Activated CD4-positive, alpha-beta T cell treated with anti-CD3 and anti-CD28 coated beads, Interleukin-2, amount 10 ng/mL, durations not matched to agents 7 days and 5 days (primary cell): ENCODE measurements around the gene RNF224. TPM values are rescaled to one million over a fixed set of nuclear protein-coding genes. Genes with fewer than 3 reads are reported as not detected.

Experiments used
- CTCF ChIA-PET: fragments of 350-600 bp; sonication (Branson Sonifier 250); formaldehyde crosslinking; loops from one replicate; lab custom pipeline; 2021; ENCODE audit warnings: antibody characterized with exemption; lab: Charles Lee
- POLR2A ChIA-PET: fragments of 350-600 bp; sonication (Branson Sonifier 250); formaldehyde crosslinking; loops from one replicate; lab custom pipeline; 2021; ENCODE audit warnings: antibody characterized with exemption; lab: Charles Lee
- DNase-seq: peaks from one replicate; pipeline ENCODE4 v3.0.0-alpha.2; 2020
- H3K27ac Mint-ChIP-seq: one replicate; pipeline ENCODE4 v1.8.0; 2021; ENCODE audit warnings: mild to moderate bottlenecking, moderate library complexity, mixed read lengths
- H3K27me3 Mint-ChIP-seq: one replicate; pipeline ENCODE4 v1.8.0; 2021; ENCODE audit warnings: mixed read lengths
- H3K36me3 Mint-ChIP-seq: one replicate; pipeline ENCODE4 v1.8.0; 2021; ENCODE audit warnings: low read depth, mixed read lengths
- H3K4me1 Mint-ChIP-seq: one replicate; pipeline ENCODE4 v1.8.0; 2021; ENCODE audit warnings: mixed read lengths
- H3K4me3 Mint-ChIP-seq: one replicate; pipeline ENCODE4 v1.8.0; 2021; ENCODE audit warnings: mild to moderate bottlenecking, moderate library complexity, mixed read lengths
- H3K9me3 Mint-ChIP-seq: one replicate; pipeline ENCODE4 v1.8.0; 2021; ENCODE audit warnings: mixed read lengths
- total RNA-seq, 2 experiments: library from RNA; stranded (reverse); gene quantifications; one replicate each; pipeline ENCODE4 v1.2.3, GENCODE V29; 2021

Gene RNF224
- total RNA-seq, 2 experiments from 2014 or later = 0.10 TPM; not detected in 1

DNA sequence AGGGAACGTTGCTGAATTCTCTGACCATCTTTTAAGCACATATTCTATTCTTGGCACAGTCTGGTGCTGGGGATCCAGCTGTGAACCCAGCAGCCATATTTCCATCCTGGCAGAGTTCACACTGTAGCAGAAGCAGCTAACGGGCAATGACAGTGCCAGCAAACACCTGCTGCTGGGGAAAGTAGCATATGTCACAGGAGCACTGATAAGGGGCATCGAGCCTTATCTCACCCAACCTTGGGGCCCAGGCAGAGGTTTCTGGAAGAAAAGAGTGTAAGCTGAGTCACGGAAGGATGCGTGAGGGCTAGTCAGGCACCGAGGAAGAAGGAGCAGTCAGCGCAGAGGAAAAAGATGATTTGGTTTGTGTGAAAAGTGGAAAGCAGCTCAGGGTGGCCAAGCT is 20.7 kb upstream of the RNF224 start:
- Mint-ChIP-seq H3K27ac (peak overlapping the region; percentile 95), H3K27me3 (no peaks in the 10 kb centered on the region), H3K36me3 (peaks cover 20% of the 10 kb centered on the region), H3K4me3 (peak overlapping the region; percentile 93), H3K4me1 (peaks cover 40% of the 10 kb centered on the region), H3K9me3 (no peaks in the 10 kb centered on the region)
- ChIA-PET POLR2A (no interaction called here), CTCF (interaction anchor here (0.6 to 2.2 kb wide), 8 partner anchors 9 to 160 kb away, joined by 3 to 5 read pairs (median 3); partner anchors contain the start of genes ANAPC2, NPDC1, RNF224 and SSNA1)
- no peak for DNase-seq

DNA sequence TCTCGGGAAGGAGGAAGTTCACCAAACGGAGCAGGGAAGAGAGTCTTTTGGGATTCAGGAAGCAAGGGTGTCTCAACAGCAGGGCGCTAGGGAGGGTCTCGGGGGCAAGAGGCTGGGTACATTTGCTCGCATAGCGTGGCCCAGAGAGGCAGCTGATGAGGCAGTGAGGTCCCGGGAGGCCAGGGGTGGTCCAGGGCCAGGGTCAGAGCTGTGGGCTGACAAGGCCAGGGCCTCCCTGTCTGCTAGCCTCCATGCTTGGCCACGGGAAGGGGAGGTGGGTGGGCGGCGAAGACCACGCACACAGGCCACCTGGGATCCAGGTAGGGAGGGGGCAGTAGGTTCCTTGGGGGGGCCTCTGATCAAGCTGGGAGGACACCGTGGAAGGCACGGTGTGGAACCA is 15.8 kb upstream of the RNF224 start:
- Mint-ChIP-seq H3K27ac (no peak overlapping the region), H3K9me3 (no peaks in the 10 kb centered on the region), H3K36me3 (peaks cover 16% of the 10 kb centered on the region), H3K4me1 (peaks cover 15% of the 10 kb centered on the region), H3K4me3 (no peak overlapping the region), H3K27me3 (no peaks in the 10 kb centered on the region)
- POLR2A ChIA-PET = no interaction called here
- DNase-seq = no peak
- CTCF ChIA-PET = no interaction called here

DNA sequence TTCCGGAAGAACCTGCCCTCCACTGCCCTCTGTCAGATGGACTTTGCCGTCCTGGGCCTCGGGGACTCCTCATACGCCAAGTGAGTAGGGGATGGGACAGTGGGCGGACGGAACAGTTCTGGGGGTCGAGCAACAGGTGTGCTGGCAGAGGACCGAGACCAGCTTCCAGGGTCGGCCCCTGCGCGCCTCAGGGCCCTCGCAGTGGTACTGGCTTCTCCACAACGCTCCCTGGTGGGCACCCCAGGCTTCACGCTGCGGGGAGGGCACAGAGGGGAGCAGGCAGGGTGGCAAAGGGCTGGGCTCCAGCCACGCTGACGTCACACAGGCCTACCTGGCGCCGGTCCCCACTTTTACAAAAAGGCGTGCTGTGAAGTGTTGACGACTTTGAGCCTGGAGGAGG is 14.8 kb upstream of the RNF224 start:
- no peaks in the 10 kb centered on the region for H3K9me3 Mint-ChIP-seq
- no peak overlapping the region for H3K4me3 Mint-ChIP-seq
- POLR2A ChIA-PET = no interaction called here
- peaks cover 10% of the 10 kb centered on the region for H3K36me3 Mint-ChIP-seq
- peaks cover 5% of the 10 kb centered on the region for H3K4me1 Mint-ChIP-seq
- CTCF ChIA-PET = interaction anchor here (0.6 kb wide), 1 partner anchor 93 kb away, joined by 3 read pairs; no protein-coding TSS in a partner anchor
- no peak for DNase-seq
- no peaks in the 10 kb centered on the region for H3K27me3 Mint-ChIP-seq
- H3K27ac Mint-ChIP-seq = no peak overlapping the region

DNA sequence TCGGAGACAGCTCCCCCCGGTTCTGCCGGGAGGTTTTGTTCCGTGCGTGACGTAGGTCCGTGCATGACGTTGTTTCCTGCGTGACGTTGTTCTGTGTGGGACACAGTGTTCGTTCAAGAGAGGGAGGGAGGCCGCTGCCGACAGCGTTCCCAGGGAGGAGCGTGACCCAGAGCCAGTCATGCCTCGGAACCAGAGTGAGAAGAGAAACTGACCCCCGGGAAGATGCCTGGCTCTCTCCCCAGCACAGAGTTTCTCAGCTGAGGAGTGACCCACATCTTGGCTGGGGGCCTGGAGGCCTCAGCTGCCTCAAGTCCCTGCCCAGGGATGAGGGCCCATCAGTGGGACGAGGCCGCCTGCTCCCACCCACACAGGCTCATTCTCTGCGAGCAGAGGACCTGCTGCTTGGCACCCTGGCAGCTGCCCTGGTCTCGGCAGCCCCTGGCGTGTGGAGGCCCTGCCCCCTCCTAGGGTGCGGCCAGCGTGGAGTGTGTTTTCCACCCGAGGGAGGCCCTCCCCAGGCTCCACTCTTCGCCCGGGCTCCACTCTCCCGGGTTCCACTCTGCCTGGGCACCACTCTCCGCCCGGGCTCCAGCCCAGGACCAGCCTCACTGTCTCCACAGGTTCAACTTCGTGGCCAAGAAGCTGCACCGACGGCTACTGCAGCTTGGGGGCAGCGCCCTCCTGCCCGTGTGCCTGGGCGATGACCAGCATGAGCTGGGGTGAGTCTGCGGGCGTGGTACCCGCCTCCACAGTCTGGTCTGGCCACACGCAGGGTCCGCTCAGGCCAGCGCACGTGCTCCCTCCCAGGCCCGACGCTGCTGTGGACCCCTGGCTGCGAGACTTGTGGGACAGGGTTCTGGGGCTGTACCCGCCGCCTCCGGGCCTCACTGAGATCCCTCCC is 13.9 kb upstream of the RNF224 start:
- Mint-ChIP-seq H3K9me3 (no peaks in the 10 kb centered on the region), H3K36me3 (peaks cover 9% of the 10 kb centered on the region), H3K27me3 (no peaks in the 10 kb centered on the region), H3K27ac (no peak overlapping the region), H3K4me3 (no peak overlapping the region), H3K4me1 (peaks cover 2% of the 10 kb centered on the region)
- ChIA-PET CTCF (interaction anchor here (1.0 kb wide), 2 partner anchors 13 to 23 kb away, joined by 3 read pairs; partner anchors contain the start of gene TPRN), POLR2A (no interaction called here)
- no peak for DNase-seq

DNA sequence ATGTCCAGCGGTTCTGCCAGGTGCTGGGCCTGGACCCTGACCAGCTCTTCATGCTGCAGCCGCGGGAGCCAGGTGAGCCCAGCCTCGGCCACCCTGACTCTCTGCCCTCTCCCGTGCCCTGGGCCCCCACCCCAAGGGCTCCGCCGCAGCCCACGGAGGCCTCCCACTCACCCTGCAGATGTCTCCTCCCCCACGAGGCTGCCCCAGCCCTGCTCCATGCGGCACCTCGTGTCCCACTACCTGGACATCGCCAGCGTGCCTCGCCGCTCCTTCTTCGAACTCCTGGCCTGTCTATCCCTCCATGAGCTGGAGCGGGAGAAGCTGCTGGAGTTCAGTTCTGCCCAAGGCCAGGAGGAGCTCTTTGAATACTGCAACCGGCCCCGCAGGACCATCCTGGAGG is 12.7 kb upstream of the RNF224 start:
- no peak for DNase-seq
- H3K4me3 Mint-ChIP-seq = no peak overlapping the region
- no peaks in the 10 kb centered on the region for H3K27me3 Mint-ChIP-seq
- ChIA-PET CTCF (interaction anchor here (1.0 to 1.4 kb wide), 2 partner anchors 22 kb away, joined by 3 read pairs; no protein-coding TSS in a partner anchor), POLR2A (no interaction called here)
- H3K27ac Mint-ChIP-seq = no peak overlapping the region
- no peaks in the 10 kb centered on the region for H3K4me1 Mint-ChIP-seq
- H3K36me3 Mint-ChIP-seq = peaks cover 5% of the 10 kb centered on the region
- no peaks in the 10 kb centered on the region for H3K9me3 Mint-ChIP-seq

DNA sequence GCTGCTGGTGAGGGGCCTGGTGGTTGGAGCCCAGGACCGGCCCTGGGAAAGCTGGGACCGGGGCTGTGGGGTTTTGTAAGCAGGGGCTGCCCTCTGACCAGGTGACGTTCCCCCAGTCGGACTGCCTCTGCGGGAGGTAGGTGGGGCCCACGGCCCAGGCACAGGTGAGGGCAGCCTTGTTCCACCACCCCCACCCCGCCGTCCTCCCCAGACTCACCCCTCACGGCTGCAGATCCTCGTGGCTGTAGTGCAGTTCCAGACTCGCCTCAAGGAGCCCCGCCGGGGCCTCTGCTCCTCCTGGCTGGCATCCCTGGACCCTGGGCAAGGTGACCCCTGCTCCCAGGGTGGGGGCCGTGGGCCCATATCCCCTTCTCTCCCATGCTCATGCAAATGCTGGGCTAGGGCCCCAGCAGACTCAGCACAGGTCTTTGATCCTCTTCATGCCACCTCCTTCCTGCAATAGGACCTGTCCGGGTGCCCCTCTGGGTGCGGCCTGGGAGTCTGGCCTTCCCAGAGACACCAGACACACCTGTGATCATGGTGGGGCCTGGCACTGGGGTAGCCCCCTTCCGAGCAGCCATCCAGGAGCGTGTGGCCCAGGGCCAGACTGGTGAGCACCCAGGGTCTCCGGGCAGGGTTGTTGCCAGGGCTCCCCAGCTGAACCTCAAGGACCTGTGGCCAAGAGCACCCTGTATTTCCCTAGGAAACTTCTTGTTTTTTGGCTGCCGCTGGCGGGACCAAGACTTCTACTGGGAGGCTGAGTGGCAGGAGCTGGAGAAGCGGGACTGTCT is 11.9 kb upstream of the RNF224 start:
- Mint-ChIP-seq H3K27ac (no peak overlapping the region), H3K4me3 (no peak overlapping the region), H3K9me3 (no peaks in the 10 kb centered on the region), H3K4me1 (no peaks in the 10 kb centered on the region), H3K27me3 (no peaks in the 10 kb centered on the region), H3K36me3 (peaks cover 5% of the 10 kb centered on the region)
- POLR2A ChIA-PET = no interaction called here
- CTCF ChIA-PET = interaction anchor here (0.9 to 1.4 kb wide), 3 partner anchors 9 to 23 kb away, joined by 3 to 4 read pairs (median 3); partner anchors contain the start of genes NDOR1, RNF224 and TMEM203
- DNase-seq = no peak

DNA sequence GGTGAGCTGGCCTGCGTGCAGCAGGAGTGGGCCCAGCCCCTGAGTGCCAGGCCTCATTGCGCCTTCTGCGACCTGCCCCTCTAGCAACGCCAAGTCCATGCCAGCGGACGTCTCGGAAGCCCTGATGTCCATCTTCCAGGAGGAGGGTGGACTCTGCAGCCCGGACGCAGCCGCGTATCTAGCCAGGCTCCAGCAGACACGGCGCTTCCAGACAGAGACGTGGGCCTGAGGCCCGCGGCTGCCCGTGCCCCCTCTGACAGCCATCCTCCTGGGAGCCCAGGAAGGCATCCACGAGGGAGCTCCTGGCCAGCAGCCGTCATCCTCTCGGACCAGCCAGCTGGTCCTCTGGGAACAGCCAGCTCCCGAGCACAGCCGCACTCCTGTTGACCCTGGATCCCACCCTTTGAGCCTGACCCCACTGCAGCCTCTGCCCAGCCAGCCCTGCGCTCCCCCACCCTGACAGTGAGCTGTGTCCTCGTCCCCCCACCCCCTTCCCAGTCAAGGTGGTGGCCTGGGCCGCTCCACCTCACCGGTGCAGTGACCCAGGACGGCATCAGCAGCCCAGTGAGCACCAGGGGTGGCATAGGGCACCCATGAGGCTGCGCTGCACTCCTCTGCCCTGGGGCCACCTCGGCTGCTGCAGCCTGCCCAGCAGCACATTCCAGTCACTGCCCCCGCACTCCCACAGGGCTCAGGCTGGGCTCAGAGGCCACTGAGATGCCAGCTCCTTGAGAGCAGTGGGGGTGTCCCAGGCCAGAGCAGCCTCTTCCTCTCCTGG is 10.9 kb upstream of the RNF224 start:
- CTCF ChIA-PET = interaction anchor here (0.6 to 1.2 kb wide), 4 partner anchors 10 to 355 kb away, joined by 3 to 4 read pairs (median 4); partner anchors contain the start of genes NDOR1, RNF224 and TMEM203
- no peak overlapping the region for H3K27ac Mint-ChIP-seq
- no peak overlapping the region for H3K4me3 Mint-ChIP-seq
- no peak for DNase-seq
- H3K4me1 Mint-ChIP-seq = peaks cover 2% of the 10 kb centered on the region
- no peaks in the 10 kb centered on the region for H3K9me3 Mint-ChIP-seq
- no peaks in the 10 kb centered on the region for H3K27me3 Mint-ChIP-seq
- POLR2A ChIA-PET = no interaction called here
- H3K36me3 Mint-ChIP-seq = peaks cover 5% of the 10 kb centered on the region

DNA sequence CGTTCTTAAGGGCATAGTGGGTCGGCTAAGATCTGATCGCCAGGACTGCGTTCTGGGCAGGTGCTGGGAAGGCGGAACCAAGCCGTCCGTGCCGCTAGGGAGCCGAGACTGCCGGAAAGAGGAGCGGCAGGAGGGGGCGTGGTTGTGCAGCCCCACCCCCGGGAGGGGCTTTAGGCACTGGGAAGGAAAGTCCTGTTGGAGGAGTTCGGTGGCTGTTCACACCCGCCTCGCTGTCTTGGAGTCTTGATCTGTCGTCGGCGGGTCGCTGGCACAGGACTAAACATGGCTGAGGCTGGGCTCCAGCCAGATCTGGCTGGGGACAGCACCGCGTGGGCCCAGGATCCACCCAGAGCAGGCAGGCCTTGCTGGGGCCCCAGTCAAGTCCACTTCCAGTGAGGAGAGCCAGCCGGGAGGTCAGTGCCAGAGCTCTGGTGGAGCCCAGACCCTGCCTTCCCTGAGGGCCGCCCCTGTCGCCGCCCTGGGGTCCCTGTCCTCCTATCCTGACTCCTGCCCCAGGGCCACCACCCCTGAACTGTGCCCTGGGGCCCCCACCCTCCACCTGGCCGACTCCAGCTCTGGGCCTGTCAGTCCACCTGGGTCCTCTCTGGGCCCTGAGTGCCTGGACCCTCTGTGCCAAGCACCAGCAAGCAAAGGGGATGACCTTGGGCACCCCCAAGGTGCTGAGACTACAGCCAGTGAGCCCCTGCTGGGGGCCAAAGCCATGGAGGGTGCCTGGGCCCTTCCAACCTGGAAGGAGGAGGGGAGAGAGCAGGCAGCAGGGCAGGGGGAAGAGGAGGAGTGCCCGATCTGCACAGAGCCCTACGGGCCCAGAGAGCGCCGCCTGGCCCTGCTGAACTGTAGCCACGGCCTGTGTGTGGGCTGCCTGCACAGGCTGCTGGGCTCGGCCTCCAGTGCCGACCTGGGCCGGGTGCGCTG is 9.8 kb upstream of the RNF224 start:
- ChIA-PET POLR2A (no interaction called here), CTCF (interaction anchor here (0.6 to 1.1 kb wide), 2 partner anchors 22 to 191 kb away, joined by 3 to 5 read pairs; no protein-coding TSS in a partner anchor)
- Mint-ChIP-seq H3K27ac (no peak overlapping the region), H3K4me1 (peaks cover 2% of the 10 kb centered on the region), H3K4me3 (no peak overlapping the region), H3K9me3 (no peaks in the 10 kb centered on the region), H3K36me3 (peaks cover 5% of the 10 kb centered on the region), H3K27me3 (no peaks in the 10 kb centered on the region)
- DNase-seq = no peak

DNA sequence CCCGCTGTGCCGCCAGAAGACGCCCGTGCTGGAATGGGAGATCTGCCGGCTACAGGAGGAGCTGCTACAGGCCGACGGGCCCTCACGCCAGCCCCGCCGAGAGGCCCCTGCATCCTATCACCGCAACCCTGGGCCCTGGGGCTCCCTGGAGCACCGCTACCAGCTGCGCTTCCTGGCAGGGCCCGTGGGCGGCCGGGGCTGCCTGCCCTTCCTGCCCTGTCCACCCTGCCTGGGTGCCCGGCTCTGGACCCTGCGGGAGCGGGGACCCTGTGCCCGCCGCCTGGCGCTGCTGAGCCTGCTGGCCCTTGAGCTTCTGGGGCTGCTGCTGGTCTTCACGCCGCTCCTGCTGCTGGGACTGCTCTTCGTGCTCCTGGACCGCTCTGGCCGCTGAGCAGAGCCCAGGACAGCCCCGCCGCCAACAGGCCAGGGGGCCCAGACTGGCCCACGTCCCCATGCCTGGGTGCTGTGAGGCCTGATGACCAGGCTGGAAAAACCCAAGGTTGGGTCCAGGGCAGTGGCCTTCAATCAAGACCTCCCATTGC is 9.0 kb upstream of the RNF224 start:
- Mint-ChIP-seq H3K4me1 (peaks cover 7% of the 10 kb centered on the region), H3K27me3 (no peaks in the 10 kb centered on the region), H3K36me3 (peaks cover 2% of the 10 kb centered on the region), H3K9me3 (no peaks in the 10 kb centered on the region), H3K4me3 (no peak overlapping the region), H3K27ac (no peak overlapping the region)
- no peak for DNase-seq
- POLR2A ChIA-PET = no interaction called here
- CTCF ChIA-PET = interaction anchor here (0.6 to 1.1 kb wide), 2 partner anchors 21 to 171 kb away, joined by 3 to 5 read pairs; no protein-coding TSS in a partner anchor

DNA sequence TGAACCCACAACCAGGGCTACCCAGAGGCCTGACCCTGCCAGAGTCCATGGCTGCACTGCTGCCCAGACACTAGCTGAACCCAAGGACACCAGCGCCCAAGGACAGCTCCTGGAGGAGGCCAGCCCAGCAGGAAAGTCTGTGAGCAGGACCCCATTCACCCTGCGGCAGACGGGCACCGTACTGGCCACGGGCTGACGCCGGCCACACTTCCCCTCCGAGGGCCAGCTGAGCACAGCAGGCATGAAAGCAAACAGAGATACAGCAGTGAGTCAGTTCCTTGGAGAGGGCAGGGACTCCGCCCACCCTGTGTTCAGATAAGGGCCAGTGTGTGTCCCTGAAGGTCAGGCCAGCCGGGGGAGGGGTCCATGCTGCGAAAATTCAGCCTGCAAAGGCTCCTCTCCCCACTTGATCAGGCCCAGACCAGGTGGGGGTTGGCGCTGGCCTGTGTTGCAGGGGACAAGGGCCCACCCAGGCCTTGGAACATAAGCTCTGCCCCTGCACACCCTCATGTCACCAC is 8.5 kb upstream of the RNF224 start:
- POLR2A ChIA-PET = no interaction called here
- peaks cover 7% of the 10 kb centered on the region for H3K4me1 Mint-ChIP-seq
- DNase-seq = no peak
- peaks cover 2% of the 10 kb centered on the region for H3K36me3 Mint-ChIP-seq
- H3K4me3 Mint-ChIP-seq = no peak overlapping the region
- CTCF ChIA-PET = interaction anchor here (0.6 to 1.1 kb wide), 3 partner anchors 12 to 172 kb away, joined by 3 to 5 read pairs (median 3); no protein-coding TSS in a partner anchor
- H3K27ac Mint-ChIP-seq = peak overlapping the region; percentile 36
- no peaks in the 10 kb centered on the region for H3K27me3 Mint-ChIP-seq
- H3K9me3 Mint-ChIP-seq = no peaks in the 10 kb centered on the region
